ENCODE results near the gene ARL10.

The ARL10 gene

GRCh38 chr5:176368726-176369125 lies 3.4 kb downstream of the ARL10 start (continued):
- TF ChIP-seq, protein P1, sequence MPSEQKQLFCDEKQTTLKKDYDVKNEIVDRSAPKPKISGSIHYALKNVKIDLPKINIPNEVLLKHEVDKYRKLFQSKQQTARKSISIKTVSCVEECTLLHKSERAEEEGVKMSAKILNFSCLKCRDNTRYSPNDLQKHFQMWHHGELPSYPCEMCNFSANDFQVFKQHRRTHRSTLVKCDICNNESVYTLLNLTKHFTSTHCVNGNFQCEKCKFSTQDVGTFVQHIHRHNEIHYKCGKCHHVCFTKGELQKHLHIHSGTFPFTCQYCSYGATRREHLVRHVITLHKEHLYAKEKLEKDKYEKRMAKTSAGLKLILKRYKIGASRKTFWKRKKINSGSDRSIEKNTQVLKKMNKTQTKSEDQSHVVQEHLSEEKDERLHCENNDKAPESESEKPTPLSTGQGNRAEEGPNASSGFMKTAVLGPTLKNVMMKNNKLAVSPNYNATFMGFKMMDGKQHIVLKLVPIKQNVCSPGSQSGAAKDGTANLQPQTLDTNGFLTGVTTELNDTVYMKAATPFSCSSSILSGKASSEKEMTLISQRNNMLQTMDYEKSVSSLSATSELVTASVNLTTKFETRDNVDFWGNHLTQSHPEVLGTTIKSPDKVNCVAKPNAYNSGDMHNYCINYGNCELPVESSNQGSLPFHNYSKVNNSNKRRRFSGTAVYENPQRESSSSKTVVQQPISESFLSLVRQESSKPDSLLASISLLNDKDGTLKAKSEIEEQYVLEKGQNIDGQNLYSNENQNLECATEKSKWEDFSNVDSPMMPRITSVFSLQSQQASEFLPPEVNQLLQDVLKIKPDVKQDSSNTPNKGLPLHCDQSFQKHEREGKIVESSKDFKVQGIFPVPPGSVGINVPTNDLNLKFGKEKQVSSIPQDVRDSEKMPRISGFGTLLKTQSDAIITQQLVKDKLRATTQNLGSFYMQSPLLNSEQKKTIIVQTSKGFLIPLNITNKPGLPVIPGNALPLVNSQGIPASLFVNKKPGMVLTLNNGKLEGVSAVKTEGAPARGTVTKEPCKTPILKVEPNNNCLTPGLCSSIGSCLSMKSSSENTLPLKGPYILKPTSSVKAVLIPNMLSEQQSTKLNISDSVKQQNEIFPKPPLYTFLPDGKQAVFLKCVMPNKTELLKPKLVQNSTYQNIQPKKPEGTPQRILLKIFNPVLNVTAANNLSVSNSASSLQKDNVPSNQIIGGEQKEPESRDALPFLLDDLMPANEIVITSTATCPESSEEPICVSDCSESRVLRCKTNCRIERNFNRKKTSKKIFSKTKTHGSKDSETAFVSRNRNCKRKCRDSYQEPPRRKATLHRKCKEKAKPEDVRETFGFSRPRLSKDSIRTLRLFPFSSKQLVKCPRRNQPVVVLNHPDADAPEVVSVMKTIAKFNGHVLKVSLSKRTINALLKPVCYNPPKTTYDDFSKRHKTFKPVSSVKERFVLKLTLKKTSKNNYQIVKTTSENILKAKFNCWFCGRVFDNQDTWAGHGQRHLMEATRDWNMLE (tag by site-specific recombination; conservative IDR thresholded peaks at IDR 0.05; ENCODE audit: low read depth), result no peak
- TF ChIP-seq ZNF843 (tag by site-specific recombination; IDR thresholded peaks at IDR 0.05), result no peak
- TF ChIP-seq, protein P2, sequence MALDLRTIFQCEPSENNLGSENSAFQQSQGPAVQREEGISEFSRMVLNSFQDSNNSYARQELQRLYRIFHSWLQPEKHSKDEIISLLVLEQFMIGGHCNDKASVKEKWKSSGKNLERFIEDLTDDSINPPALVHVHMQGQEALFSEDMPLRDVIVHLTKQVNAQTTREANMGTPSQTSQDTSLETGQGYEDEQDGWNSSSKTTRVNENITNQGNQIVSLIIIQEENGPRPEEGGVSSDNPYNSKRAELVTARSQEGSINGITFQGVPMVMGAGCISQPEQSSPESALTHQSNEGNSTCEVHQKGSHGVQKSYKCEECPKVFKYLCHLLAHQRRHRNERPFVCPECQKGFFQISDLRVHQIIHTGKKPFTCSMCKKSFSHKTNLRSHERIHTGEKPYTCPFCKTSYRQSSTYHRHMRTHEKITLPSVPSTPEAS (tag by site-specific recombination; IDR thresholded peaks at IDR 0.05), result no peak
- TF ChIP-seq ZNF239 (tag by site-specific recombination; IDR thresholded peaks at IDR 0.05), result no peak
- TF ChIP-seq, protein P3, sequence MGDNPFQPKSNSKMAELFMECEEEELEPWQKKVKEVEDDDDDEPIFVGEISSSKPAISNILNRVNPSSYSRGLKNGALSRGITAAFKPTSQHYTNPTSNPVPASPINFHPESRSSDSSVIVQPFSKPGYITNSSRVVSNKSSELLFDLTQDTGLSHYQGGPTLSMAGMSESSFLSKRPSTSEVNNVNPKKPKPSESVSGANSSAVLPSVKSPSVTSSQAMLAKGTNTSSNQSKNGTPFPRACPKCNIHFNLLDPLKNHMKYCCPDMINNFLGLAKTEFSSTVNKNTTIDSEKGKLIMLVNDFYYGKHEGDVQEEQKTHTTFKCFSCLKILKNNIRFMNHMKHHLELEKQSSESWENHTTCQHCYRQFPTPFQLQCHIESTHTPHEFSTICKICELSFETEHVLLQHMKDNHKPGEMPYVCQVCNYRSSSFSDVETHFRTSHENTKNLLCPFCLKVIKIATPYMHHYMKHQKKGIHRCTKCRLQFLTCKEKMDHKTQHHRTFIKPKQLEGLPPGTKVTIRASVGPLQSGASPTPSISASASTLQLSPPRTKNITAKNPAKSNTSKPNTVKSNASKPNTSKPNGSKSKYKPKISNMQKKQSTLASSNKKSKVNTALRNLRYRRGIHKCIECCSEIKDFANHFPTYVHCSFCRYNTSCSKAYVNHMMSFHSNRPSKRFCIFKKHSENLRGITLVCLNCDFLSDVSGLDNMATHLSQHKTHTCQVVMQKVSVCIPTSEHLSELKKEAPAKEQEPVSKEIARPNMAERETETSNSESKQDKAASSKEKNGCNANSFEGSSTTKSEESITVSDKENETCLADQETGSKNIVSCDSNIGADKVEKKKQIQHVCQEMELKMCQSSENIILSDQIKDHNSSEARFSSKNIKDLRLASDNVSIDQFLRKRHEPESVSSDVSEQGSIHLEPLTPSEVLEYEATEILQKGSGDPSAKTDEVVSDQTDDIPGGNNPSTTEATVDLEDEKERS (tag by site-specific recombination; IDR thresholded peaks at IDR 0.05), result no peak
- TF ChIP-seq INSM2 (tag by site-specific recombination; IDR thresholded peaks at IDR 0.05), result no peak
- no peak for TF ChIP-seq YY2 (tag by site-specific recombination; IDR thresholded peaks at IDR 0.05)
- no peak for TF ChIP-seq SP2 (tag by site-specific recombination; IDR thresholded peaks at IDR 0.05)
- TF ChIP-seq SCRT2 (tag by site-specific recombination; IDR thresholded peaks at IDR 0.05), result no peak

- ChIA-PET CTCF (interaction anchor here (0.6 kb wide), 1 partner anchor 41 kb away, joined by 3 read pairs; no protein-coding TSS in a partner anchor), POLR2A (no interaction called here)
- no peak overlapping the region for H3K27ac ChIP-seq (ENCODE audit: extremely low read depth, low read depth, low read length)
- peaks cover 7 to 76% of the 10 kb centered on the region in 2 experiments; a peak in 2 of 3 replicates for H3K36me3 ChIP-seq (ENCODE audit: control insufficient read depth in 2 of 2, insufficient read depth in 1 of 2, low read length in 2 of 2)
- no peaks in the 10 kb centered on the region for H3K9me3 ChIP-seq (ENCODE audit: control insufficient read depth, insufficient read depth, low read depth, low read length)
- no peak overlapping the region for H3K4me3 ChIP-seq (ENCODE audit: low read depth, low read length)
- H3K4me1 ChIP-seq (ENCODE audit: control insufficient read depth, insufficient read depth, low read length), result no peaks in the 10 kb centered on the region
- TF ChIP-seq ZNF629 (tag by site-specific recombination; IDR thresholded peaks at IDR 0.05) (no peak), ZSCAN16 (tag by site-specific recombination; IDR thresholded peaks at IDR 0.05) (no peak), ZNF292 (tag by site-specific recombination; IDR thresholded peaks at IDR 0.05; ENCODE audit: borderline replicate concordance, low read depth) (no peak), MYNN (tag by site-specific recombination; IDR thresholded peaks at IDR 0.05; ENCODE audit: borderline replicate concordance) (no peak), SCRT1 (tag by site-specific recombination; IDR thresholded peaks at IDR 0.05; ENCODE audit: borderline replicate concordance) (no peak), SP2 (tag by site-specific recombination; IDR thresholded peaks at IDR 0.05) (no peak), ZNF274 (IDR thresholded peaks at IDR 0.05; ENCODE audit: low read length) (no peak), ZNF274 (tag by site-specific recombination; IDR thresholded peaks at IDR 0.05; ENCODE audit: borderline replicate concordance) (no peak), ZEB2 (tag by site-specific recombination; IDR thresholded peaks at IDR 0.05) (no peak), ZFP41 (tag by site-specific recombination; IDR thresholded peaks at IDR 0.05; ENCODE audit: borderline replicate concordance) (no peak), ZNF394 (tag by site-specific recombination; IDR thresholded peaks at IDR 0.05; ENCODE audit: borderline replicate concordance) (no peak), CTCF (tag by site-specific recombination; IDR thresholded peaks at IDR 0.05) (no peak), ZNF707 (tag by site-specific recombination; IDR thresholded peaks at IDR 0.05) (no peak), BCL11B (tag by site-specific recombination; IDR thresholded peaks at IDR 0.05; ENCODE audit: low read depth) (no peak), RBAK (tag by site-specific recombination; IDR thresholded peaks at IDR 0.05) (no peak), ZNF677 (tag by site-specific recombination; IDR thresholded peaks at IDR 0.05) (no peak)
Observed at GRCh38 chr5:176369934-176370711, 4.8 kb downstream of the ARL10 start.

Data from HEK293 (cell line).